ENCODE data around the gene MEIOB. TPM values are rescaled to one million over a fixed set of nuclear protein-coding genes. Genes with fewer than 3 reads are reported as not detected.

Gene MEIOB
- total RNA-seq, 1 experiment from 2014 or later, result not detected

GRCh38 chr16:1810106-1810505, 61.9 kb downstream of the MEIOB start:
- POLR2A ChIA-PET (ENCODE audit: unreplicated experiment), result no interaction called here
- no TSS peak for BruUV-seq (replicated peaks)
- Histone ChIP-seq H3K4me3 (ENCODE audit: low read length) (no peak overlapping the region), H4K20me1 (ENCODE audit: low read length) (no peaks in the 10 kb centered on the region), H3K4me2 (ENCODE audit: low read length) (no peak overlapping the region), H3K9ac (ENCODE audit: low read length) (no peak overlapping the region), H2AFZ (ENCODE audit: low read length) (no peak overlapping the region), H3K27ac (ENCODE audit: low read length) (no peak overlapping the region), H3K79me2 (ENCODE audit: low read length) (no peaks in the 10 kb centered on the region), H3K9me2 (replicated peaks; ENCODE audit: low read length) (no peaks in the 10 kb centered on the region), H3F3A (ENCODE audit: low read length, unreplicated experiment) (no peaks in the 10 kb centered on the region), H3K4me1 (ENCODE audit: insufficient read depth, low read length) (no peaks in the 10 kb centered on the region), H3K27me3 (ENCODE audit: low read length) (no peaks in the 10 kb centered on the region), H3K36me3 (ENCODE audit: low read depth, low read length) (no peaks in the 10 kb centered on the region), H3K9me3 (ENCODE audit: low read length) (no peaks in the 10 kb centered on the region)
- CTCF ChIA-PET, result interaction anchor here (0.8 kb wide), 1 partner anchor 122 kb away, joined by 3 read pairs; no protein-coding TSS in a partner anchor
- no peak for DNase-seq
- TF ChIP-seq CTCF (conservative IDR thresholded peaks at IDR 0.05; ENCODE audit: low read depth, low read length) (no peak), EZH2phosphoT487 (IDR thresholded peaks at IDR 0.05; ENCODE audit: borderline replicate concordance, low read length) (no peak), EZH2 (IDR thresholded peaks at IDR 0.05; ENCODE audit: low read length, unreplicated experiment) (no peak)
- no peak for ATAC-seq
- intact Hi-C loops (cut with micrococcal nuclease), result no loop called here

- ChIA-PET POLR2A (ENCODE audit: unreplicated experiment) (no interaction called here), CTCF (no interaction called here)
- no peaks in the 10 kb centered on the region for H3K79me2 ChIP-seq (ENCODE audit: low read length)
- no peaks in the 10 kb centered on the region for H3K36me3 ChIP-seq (ENCODE audit: low read depth, low read length)
- H3K27ac ChIP-seq (ENCODE audit: low read length), result no peak overlapping the region
- no peak overlapping the region for H3K4me2 ChIP-seq (ENCODE audit: low read length)
- no peaks in the 10 kb centered on the region for H3F3A ChIP-seq (ENCODE audit: low read length, unreplicated experiment)
- DNase-seq, result no peak
- no peak overlapping the region for H3K4me3 ChIP-seq (ENCODE audit: low read length)
- no peaks in the 10 kb centered on the region for H3K9me3 ChIP-seq (ENCODE audit: low read length)
- no peak for ATAC-seq
- BruUV-seq (replicated peaks), result no TSS peak
- H4K20me1 ChIP-seq (ENCODE audit: low read length), result no peaks in the 10 kb centered on the region
- no peaks in the 10 kb centered on the region for H3K4me1 ChIP-seq (ENCODE audit: insufficient read depth, low read length)
- H3K9ac ChIP-seq (ENCODE audit: low read length), result no peak overlapping the region
- TF ChIP-seq CTCF (conservative IDR thresholded peaks at IDR 0.05; ENCODE audit: low read depth, low read length) (no peak), EZH2phosphoT487 (IDR thresholded peaks at IDR 0.05; ENCODE audit: borderline replicate concordance, low read length) (no peak), EZH2 (IDR thresholded peaks at IDR 0.05; ENCODE audit: low read length, unreplicated experiment) (no peak)
- H3K27me3 ChIP-seq (ENCODE audit: low read length), result no peaks in the 10 kb centered on the region
- H3K9me2 ChIP-seq (replicated peaks; ENCODE audit: low read length), result no peaks in the 10 kb centered on the region
- intact Hi-C loops (cut with micrococcal nuclease), result no loop called here
- H2AFZ ChIP-seq (ENCODE audit: low read length), result no peak overlapping the region
Observed at GRCh38 chr16:1809281-1809801, 62.6 kb downstream of the MEIOB start.

- Histone ChIP-seq H4K20me1 (ENCODE audit: low read length) (no peaks in the 10 kb centered on the region), H3K9me3 (ENCODE audit: low read length) (no peaks in the 10 kb centered on the region), H3K27ac (ENCODE audit: low read length) (no peak overlapping the region), H3K4me2 (ENCODE audit: low read length) (no peak overlapping the region), H2AFZ (ENCODE audit: low read length) (no peak overlapping the region), H3K9ac (ENCODE audit: low read length) (no peak overlapping the region), H3K4me1 (ENCODE audit: insufficient read depth, low read length) (no peaks in the 10 kb centered on the region), H3K27me3 (ENCODE audit: low read length) (no peaks in the 10 kb centered on the region), H3K9me2 (replicated peaks; ENCODE audit: low read length) (no peaks in the 10 kb centered on the region), H3K79me2 (ENCODE audit: low read length) (no peaks in the 10 kb centered on the region), H3K4me3 (ENCODE audit: low read length) (no peak overlapping the region), H3K36me3 (ENCODE audit: low read depth, low read length) (no peaks in the 10 kb centered on the region), H3F3A (ENCODE audit: low read length, unreplicated experiment) (no peaks in the 10 kb centered on the region)
- intact Hi-C loops (cut with micrococcal nuclease), result no loop called here
- CTCF ChIA-PET, result no interaction called here
- TF ChIP-seq CTCF (conservative IDR thresholded peaks at IDR 0.05; ENCODE audit: low read depth, low read length) (no peak), EZH2phosphoT487 (IDR thresholded peaks at IDR 0.05; ENCODE audit: borderline replicate concordance, low read length) (no peak), EZH2 (IDR thresholded peaks at IDR 0.05; ENCODE audit: low read length, unreplicated experiment) (no peak)
- ATAC-seq (no peak), DNase-seq (no peak)
- no TSS peak for BruUV-seq (replicated peaks)
- POLR2A ChIA-PET (ENCODE audit: unreplicated experiment), result no interaction called here
Observed at GRCh38 chr16:1808691-1809090, 63.3 kb downstream of the MEIOB start.
